Hepatocyte (in vitro differentiated cells): ENCODE measurements around the gene LRRK1.

Experiments
- CTCF ChIP-seq: fragments of 200-600 bp; sonication (generic); IDR thresholded peaks from 2 replicates; pipeline ENCODE4 v1.5.1; 2016; ENCODE audit warnings: antibody characterized with exemption, mild to moderate bottlenecking; ENCODE audit not compliant: poor library complexity
- EZH2 ChIP-seq: fragments of 200-600 bp; sonication (generic); IDR thresholded peaks from 2 replicates; pipeline ENCODE4 v1.6.1; 2016; ENCODE audit warnings: antibody characterized with exemption, mild to moderate bottlenecking, borderline replicate concordance
- EZH2phosphoT487 ChIP-seq: fragments of 200-600 bp; sonication (generic); IDR thresholded peaks from one replicate; pipeline ENCODE4 v1.6.1; 2018; ENCODE audit warnings: antibody characterized with exemption, mild to moderate bottlenecking, low read depth, moderate library complexity; ENCODE audit not compliant: unreplicated experiment, severe bottlenecking

GRCh38 chr15:100900136-100900794 is 18.9 kb upstream of the LRRK1 start:
- no peak for TF ChIP-seq CTCF
- no peak for TF ChIP-seq EZH2phosphoT487
- TF ChIP-seq EZH2: no peak
